GM11168 (cell line): ENCODE measurements around the gene SLC35F3.

Experiments
- in situ Hi-C: fragments of 300-500 bp; cut with MboI; formaldehyde crosslinking; loops from one replicate; pipeline ENCODE4 v1.12.0; 2022; ENCODE audit warnings: low sequenced_read_pairs; ENCODE audit not compliant: unreplicated experiment

SLC35F3 gene

GRCh38 chr1:234265321-234265720 lies 360.8 kb downstream of the SLC35F3 start:
- in situ Hi-C loops, result no loop called here

- in situ Hi-C loops, result no loop called here
Observed at GRCh38 chr1:234265861-234266260, 361.4 kb downstream of the SLC35F3 start.

GRCh38 chr1:234270093-234270492 lies 365.6 kb downstream of the SLC35F3 start:
- in situ Hi-C loops, result no loop called here

- in situ Hi-C loops, result no loop called here
Observed at GRCh38 chr1:234270581-234271242, 366.2 kb downstream of the SLC35F3 start.

- in situ Hi-C loops, result no loop called here
Observed at GRCh38 chr1:234271243-234271606, 366.7 kb downstream of the SLC35F3 start.

- in situ Hi-C loops, result no loop called here
Observed at GRCh38 chr1:234272656-234273312, 368.3 kb downstream of the SLC35F3 start.

- in situ Hi-C loops, result no loop called here
Observed at GRCh38 chr1:234273981-234274380, 369.5 kb downstream of the SLC35F3 start.

- in situ Hi-C loops, result no loop called here
Observed at GRCh38 chr1:234276151-234276788, 371.8 kb downstream of the SLC35F3 start.

GRCh38 chr1:234277161-234277868 lies 372.8 kb downstream of the SLC35F3 start:
- in situ Hi-C loops, result no loop called here

- in situ Hi-C loops, result no loop called here
Observed at GRCh38 chr1:234279021-234279420, 374.5 kb downstream of the SLC35F3 start.

GRCh38 chr1:234280500-234280899 lies 376.0 kb downstream of the SLC35F3 start:
- in situ Hi-C loops, result no loop called here

GRCh38 chr1:234281826-234282489 lies 377.5 kb downstream of the SLC35F3 start:
- in situ Hi-C loops, result no loop called here

- in situ Hi-C loops, result no loop called here
Observed at GRCh38 chr1:234286206-234286605, 381.7 kb downstream of the SLC35F3 start.

GRCh38 chr1:234288946-234289345 lies 384.5 kb downstream of the SLC35F3 start:
- in situ Hi-C loops, result no loop called here

GRCh38 chr1:234289538-234290305 lies 385.2 kb downstream of the SLC35F3 start:
- in situ Hi-C loops, result no loop called here

- in situ Hi-C loops, result no loop called here
Observed at GRCh38 chr1:234292011-234292410, 387.5 kb downstream of the SLC35F3 start.

GRCh38 chr1:234292548-234292947 lies 388.1 kb downstream of the SLC35F3 start:
- in situ Hi-C loops, result no loop called here

GRCh38 chr1:234294109-234294817 lies 389.8 kb downstream of the SLC35F3 start:
- in situ Hi-C loops, result no loop called here

GRCh38 chr1:234295068-234295467 lies 390.6 kb downstream of the SLC35F3 start:
- in situ Hi-C loops, result no loop called here
